DND-41 (cell line): ENCODE data around the gene MACROD2.

ENCODE experiments used
- ATAC-seq: fragments of 200-7000 bp; cut with Tn5 transposase; 3 replicates; pipeline ENCODE4 v1.9.1; 2021; ENCODE audit warnings: low read depth; ENCODE audit not compliant: insufficient read depth
- DNase-seq: peaks from one replicate; pipeline ENCODE4 v3.0.0-alpha.2; 2020
- H2AFZ ChIP-seq: 2 replicates; pipeline ENCODE4 v1.6.0; 2012; ENCODE audit warnings: low read depth, low read length
- H3K27ac ChIP-seq: 2 replicates; pipeline ENCODE4 v1.5.1; 2012; ENCODE audit warnings: low read length, inconsistent platforms
- H3K27me3 ChIP-seq: fragments of 200-600 bp; sonication (generic); 2 replicates; pipeline ENCODE4 v1.6.0; 2012; ENCODE audit warnings: low read length, mild to moderate bottlenecking, inconsistent platforms; ENCODE audit not compliant: insufficient read depth, poor library complexity
- H3K36me3 ChIP-seq: 2 replicates; pipeline ENCODE4 v1.5.1; 2012; ENCODE audit warnings: low read length, inconsistent platforms; ENCODE audit not compliant: insufficient read depth
- H3K4me1 ChIP-seq: 2 replicates; pipeline ENCODE4 v1.5.1; 2012; ENCODE audit warnings: mild to moderate bottlenecking, low read length; ENCODE audit not compliant: insufficient read depth
- H3K4me2 ChIP-seq: 2 replicates; pipeline ENCODE4 v1.6.0; 2012; ENCODE audit warnings: mild to moderate bottlenecking, moderate library complexity, low read length, inconsistent platforms; ENCODE audit not compliant: insufficient read depth
- H3K4me3 ChIP-seq, 2 experiments: fragments of 200-600 bp in 1 of 2; shearing (Covaris generic) in 1 of 2; 2 replicates each; pipeline ENCODE4 v1.5.1; 2012 to 2016; ENCODE audit warnings: inconsistent platforms in 2 of 2, low read length in 2 of 2, mild to moderate bottlenecking in 2 of 2, low read depth in 1 of 2, moderate library complexity in 1 of 2
- H3K79me2 ChIP-seq: 2 replicates; pipeline ENCODE4 v1.6.0; 2012; ENCODE audit warnings: low read length, inconsistent platforms; ENCODE audit not compliant: insufficient read depth
- H3K9ac ChIP-seq: 2 replicates; pipeline ENCODE4 v1.6.0; 2012; ENCODE audit warnings: low read depth, mild to moderate bottlenecking, inconsistent platforms, low read length, moderate library complexity
- H3K9me3 ChIP-seq: 2 replicates; pipeline ENCODE4 v1.5.1; 2012; ENCODE audit warnings: low read length, moderate library complexity, mild to moderate bottlenecking, inconsistent platforms; ENCODE audit not compliant: insufficient read depth, severe bottlenecking
- H4K20me1 ChIP-seq: 2 replicates; pipeline ENCODE4 v1.6.0; 2012; ENCODE audit warnings: low read length; ENCODE audit not compliant: insufficient read depth
- EZH2 ChIP-seq: IDR thresholded peaks from 3 replicates; pipeline ENCODE4 v1.6.1; 2012; ENCODE audit warnings: borderline replicate concordance, low read depth, mild to moderate bottlenecking, moderate library complexity, low read length, inconsistent platforms; ENCODE audit not compliant: severe bottlenecking
- TF ChIP-seq, protein P1 (sequence below): IDR thresholded peaks from 2 replicates; pipeline ENCODE4 v1.5.1; 2012; ENCODE audit warnings: borderline replicate concordance, low read length, moderate library complexity, mild to moderate bottlenecking; ENCODE audit not compliant: poor library complexity, severe bottlenecking; ENCODE audit errors: extremely low read depth

MACROD2 gene

DNA sequence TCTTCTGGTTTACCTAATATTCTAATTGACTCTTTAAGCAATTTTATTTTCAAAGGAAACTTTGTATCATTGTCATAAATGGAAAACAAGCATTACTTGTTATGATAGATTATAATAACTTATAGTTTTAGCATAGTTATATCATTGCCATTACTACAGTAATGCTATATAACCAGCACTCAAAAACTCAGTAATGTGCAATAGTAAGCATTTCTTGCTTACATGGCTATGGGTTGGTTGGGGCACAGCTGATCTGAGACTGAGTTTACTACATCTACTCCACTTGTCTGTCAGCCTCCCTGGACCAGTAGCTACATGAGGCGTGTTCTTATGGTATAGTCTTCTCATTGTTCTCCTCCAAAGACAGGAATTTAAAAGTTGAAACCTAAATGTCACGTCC lies 1427.7 kb downstream of the MACROD2 start:
- ATAC-seq (no peak), DNase-seq (no peak)

DNA sequence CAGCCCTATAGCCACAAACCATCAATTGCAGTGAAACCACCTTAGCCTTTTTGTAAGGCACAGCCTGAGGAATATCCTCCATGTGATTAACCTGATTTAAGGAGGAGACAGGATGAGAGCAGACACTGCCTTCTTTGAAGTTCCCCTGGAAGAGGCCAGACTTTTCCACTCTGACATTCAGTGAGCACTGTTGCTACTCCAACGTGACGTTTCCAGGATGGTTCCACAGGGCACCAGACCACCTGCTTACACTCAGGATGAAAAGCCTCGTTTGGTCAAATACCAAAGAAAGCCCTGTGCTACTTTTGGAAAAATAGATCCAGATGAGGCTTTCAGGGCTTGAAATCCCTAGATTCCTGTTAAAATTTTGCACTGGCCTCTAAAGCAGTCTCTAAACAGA lies 1444.2 kb downstream of the MACROD2 start:
- no peaks in the 10 kb centered on the region for H3K36me3 ChIP-seq
- DNase-seq (no peak), ATAC-seq (no peak)
- no peaks in the 10 kb centered on the region for H3K4me1 ChIP-seq
- no peak overlapping the region for H2AFZ ChIP-seq
- no peaks in the 10 kb centered on the region for H3K9me3 ChIP-seq
- H3K9ac ChIP-seq, result no peak overlapping the region
- H3K27ac ChIP-seq, result no peak overlapping the region
- no peaks in the 10 kb centered on the region for H4K20me1 ChIP-seq
- H3K4me2 ChIP-seq, result no peak overlapping the region
- TF ChIP-seq, protein P1, sequence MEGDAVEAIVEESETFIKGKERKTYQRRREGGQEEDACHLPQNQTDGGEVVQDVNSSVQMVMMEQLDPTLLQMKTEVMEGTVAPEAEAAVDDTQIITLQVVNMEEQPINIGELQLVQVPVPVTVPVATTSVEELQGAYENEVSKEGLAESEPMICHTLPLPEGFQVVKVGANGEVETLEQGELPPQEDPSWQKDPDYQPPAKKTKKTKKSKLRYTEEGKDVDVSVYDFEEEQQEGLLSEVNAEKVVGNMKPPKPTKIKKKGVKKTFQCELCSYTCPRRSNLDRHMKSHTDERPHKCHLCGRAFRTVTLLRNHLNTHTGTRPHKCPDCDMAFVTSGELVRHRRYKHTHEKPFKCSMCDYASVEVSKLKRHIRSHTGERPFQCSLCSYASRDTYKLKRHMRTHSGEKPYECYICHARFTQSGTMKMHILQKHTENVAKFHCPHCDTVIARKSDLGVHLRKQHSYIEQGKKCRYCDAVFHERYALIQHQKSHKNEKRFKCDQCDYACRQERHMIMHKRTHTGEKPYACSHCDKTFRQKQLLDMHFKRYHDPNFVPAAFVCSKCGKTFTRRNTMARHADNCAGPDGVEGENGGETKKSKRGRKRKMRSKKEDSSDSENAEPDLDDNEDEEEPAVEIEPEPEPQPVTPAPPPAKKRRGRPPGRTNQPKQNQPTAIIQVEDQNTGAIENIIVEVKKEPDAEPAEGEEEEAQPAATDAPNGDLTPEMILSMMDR, result no peak
- TF ChIP-seq EZH2, result no peak
- H3K79me2 ChIP-seq, result no peaks in the 10 kb centered on the region
- H3K27me3 ChIP-seq, result no peaks in the 10 kb centered on the region
- H3K4me3 ChIP-seq, result no peak overlapping the region

More for the DNA sequence above, 1427.7 kb downstream of the MACROD2 start:
- Histone ChIP-seq H3K4me2 (no peak overlapping the region), H3K79me2 (no peaks in the 10 kb centered on the region), H3K27me3 (no peaks in the 10 kb centered on the region), H3K9ac (no peak overlapping the region), H3K36me3 (no peaks in the 10 kb centered on the region), H3K27ac (no peak overlapping the region), H3K4me1 (no peaks in the 10 kb centered on the region), H3K9me3 (no peaks in the 10 kb centered on the region), H4K20me1 (no peaks in the 10 kb centered on the region), H2AFZ (no peak overlapping the region), H3K4me3 (no peak overlapping the region)
- TF ChIP-seq, protein P1, result no peak
- TF ChIP-seq EZH2, result no peak

DNA sequence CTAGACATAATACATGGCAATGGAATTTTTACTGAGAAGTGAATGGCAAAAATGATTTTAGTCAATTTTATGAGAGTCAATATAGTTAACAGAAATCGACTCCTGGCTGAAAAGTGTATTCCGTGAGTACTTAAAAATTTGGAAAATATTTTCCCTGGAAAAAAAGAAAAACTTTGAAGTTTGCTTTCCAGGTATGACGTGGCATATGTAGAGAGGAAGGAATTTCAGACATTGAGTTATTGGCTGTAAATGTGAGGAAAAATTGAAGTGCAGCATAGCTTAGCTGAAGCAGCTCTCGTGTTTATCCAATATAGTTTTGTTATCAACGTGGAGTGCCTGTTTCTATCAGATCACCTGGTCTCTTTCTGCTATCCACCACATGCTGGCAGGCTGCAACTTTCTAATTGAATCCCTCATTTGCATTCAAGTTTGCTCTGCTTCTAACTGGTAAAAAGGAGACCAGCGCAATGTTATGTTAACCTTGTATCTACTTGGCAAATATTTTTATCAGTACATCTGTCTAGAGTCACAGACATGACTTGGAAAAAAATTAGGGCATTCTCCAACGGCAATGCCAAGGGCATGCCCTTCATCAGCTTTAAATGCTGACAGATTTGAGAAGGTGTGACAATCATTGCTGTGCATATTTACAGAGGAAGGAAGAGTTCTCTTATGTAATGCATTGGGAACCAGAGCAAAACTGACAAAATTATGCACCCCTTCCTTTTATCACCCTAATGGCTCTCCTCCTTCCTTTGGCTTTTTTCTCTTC lies 1444.9 kb downstream of the MACROD2 start:
- no peak for TF ChIP-seq EZH2
- TF ChIP-seq, protein P1, result no peak
- H3K36me3 ChIP-seq, result no peaks in the 10 kb centered on the region
- no peaks in the 10 kb centered on the region for H4K20me1 ChIP-seq
- H3K4me2 ChIP-seq, result no peak overlapping the region
- no peak for DNase-seq
- H3K27ac ChIP-seq, result no peak overlapping the region
- no peaks in the 10 kb centered on the region for H3K9me3 ChIP-seq
- H3K79me2 ChIP-seq, result no peaks in the 10 kb centered on the region
- ATAC-seq, result no peak
- H3K9ac ChIP-seq, result no peak overlapping the region
- H3K27me3 ChIP-seq, result no peaks in the 10 kb centered on the region
- H3K4me1 ChIP-seq, result no peaks in the 10 kb centered on the region
- H3K4me3 ChIP-seq, result no peak overlapping the region
- H2AFZ ChIP-seq, result no peak overlapping the region
